NCI-H1417 treated with DMSO at 0.1 percent for 48 hours (cell line): ENCODE results near the gene SRRM2.

Experiments
- DNase-seq: peaks from one replicate; lab custom pipeline; 2025; lab: John Stamatoyannopoulos, UW

Gene SRRM2

GRCh38 chr16:2762711-2763110 is 10.3 kb downstream of the SRRM2 start:
- DNase-seq, result no peak

- DNase-seq, result no peak
These were observed 10.7 kb downstream of the SRRM2 start for GRCh38 chr16:2763173-2763572.

- DNase-seq, result no peak
These were observed 12.3 kb downstream of the SRRM2 start for GRCh38 chr16:2764718-2765117.

- DNase-seq, result no peak
These were observed 13.3 kb downstream of the SRRM2 start for GRCh38 chr16:2765462-2766404.

GRCh38 chr16:2766430-2767139 is 14.1 kb downstream of the SRRM2 start:
- no peak for DNase-seq

GRCh38 chr16:2767140-2767731 is 14.8 kb downstream of the SRRM2 start:
- DNase-seq, result no peak

DNA sequence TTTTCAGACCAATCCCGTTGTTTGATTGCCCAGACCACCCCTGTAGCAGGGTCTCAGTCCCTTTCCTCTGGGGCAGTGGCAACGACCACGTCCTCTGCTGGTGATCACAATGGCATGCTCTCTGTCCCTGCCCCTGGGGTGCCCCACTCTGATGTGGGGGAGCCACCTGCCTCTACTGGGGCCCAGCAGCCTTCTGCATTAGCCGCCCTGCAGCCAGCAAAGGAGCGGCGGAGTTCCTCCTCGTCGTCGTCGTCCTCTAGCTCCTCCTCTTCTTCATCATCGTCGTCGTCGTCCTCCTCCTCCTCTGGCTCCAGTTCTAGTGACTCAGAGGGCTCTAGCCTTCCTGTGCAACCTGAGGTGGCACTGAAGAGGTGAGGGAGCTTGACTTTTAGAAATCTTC is 15.5 kb downstream of the SRRM2 start:
- DNase-seq, result no peak

GRCh38 chr16:2768403-2769089 is 16.1 kb downstream of the SRRM2 start:
- DNase-seq, result no peak

DNA sequence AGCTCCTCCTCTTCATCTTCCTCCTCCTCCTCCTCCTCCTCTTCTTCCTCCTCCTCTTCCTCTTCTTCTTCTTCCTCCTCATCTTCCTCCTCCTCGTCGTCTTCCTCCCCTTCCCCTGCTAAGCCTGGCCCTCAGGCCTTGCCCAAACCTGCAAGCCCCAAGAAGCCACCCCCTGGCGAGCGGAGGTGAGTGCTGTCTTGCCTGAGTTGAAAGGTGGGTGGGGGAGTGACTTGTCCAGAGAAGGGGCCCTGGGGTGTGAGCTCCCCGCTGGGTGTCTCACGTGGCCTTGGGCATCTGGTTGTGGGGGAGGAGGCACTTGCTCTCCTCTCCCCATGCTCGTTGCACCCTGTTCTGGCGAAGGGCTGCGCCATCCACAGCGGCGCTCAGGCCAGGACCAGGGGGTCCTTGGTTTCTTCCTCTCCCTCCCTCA is 16.7 kb downstream of the SRRM2 start:
- DNase-seq, result no peak

DNA sequence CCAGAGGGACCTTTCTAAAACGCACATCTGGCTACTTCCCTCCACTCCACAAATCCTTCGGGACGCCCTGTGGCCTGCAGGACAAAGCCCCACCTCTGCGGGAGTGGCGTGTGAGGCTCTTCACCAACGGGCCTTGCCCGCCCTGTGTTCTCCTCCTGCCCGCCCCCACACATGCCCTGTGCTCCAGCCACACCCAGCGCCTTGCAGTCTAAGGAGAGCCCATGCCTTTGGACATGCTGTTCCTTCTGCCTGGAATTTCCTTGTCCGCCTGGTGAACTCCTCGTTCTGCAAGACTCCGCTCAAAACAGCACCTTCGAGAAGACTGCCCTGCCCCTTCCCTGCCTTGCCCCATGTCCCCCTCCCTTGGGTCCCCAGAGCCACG is 17.2 kb downstream of the SRRM2 start:
- DNase-seq, result no peak

GRCh38 chr16:2770057-2770951 is 17.9 kb downstream of the SRRM2 start:
- no peak for DNase-seq

- DNase-seq, result no peak
These were observed 19.3 kb downstream of the SRRM2 start for GRCh38 chr16:2771496-2772402.

DNA sequence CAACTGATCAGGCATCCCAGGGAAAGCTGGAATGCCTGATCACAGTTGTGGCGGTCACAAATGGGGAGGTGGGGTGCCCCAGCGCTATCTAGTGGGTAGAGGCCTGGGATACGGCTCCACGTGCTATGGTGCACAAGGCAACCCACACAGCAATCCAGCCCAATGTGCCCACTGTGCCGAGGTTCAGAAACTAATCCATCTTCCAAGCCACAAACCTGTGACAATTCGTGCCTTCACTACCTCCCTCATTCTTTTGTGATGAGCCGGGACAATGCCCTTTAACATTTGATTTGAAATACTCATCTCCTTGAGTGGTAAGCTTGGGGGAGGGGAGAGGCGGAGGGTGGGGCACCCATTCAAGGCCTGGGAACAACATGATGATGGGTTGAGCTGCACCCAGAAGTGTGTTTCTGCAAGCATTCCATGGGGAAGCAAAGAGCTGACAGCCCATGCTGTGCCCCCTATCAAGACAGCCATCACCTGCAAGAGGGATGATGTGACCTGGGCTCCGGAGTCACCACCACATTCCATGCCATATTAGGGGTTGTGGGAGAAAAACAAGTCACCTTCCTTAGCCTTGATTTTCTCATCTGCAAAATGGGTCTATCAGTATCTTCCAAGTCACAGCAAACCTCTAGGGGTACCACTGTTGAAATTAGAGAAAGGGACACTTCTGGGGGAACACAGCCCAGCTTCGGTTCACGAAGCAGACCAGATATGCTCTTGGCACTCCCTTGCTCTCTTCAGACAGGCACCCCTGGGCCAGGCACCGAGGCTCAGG is 20.9 kb downstream of the SRRM2 start:
- no peak for DNase-seq

DNA sequence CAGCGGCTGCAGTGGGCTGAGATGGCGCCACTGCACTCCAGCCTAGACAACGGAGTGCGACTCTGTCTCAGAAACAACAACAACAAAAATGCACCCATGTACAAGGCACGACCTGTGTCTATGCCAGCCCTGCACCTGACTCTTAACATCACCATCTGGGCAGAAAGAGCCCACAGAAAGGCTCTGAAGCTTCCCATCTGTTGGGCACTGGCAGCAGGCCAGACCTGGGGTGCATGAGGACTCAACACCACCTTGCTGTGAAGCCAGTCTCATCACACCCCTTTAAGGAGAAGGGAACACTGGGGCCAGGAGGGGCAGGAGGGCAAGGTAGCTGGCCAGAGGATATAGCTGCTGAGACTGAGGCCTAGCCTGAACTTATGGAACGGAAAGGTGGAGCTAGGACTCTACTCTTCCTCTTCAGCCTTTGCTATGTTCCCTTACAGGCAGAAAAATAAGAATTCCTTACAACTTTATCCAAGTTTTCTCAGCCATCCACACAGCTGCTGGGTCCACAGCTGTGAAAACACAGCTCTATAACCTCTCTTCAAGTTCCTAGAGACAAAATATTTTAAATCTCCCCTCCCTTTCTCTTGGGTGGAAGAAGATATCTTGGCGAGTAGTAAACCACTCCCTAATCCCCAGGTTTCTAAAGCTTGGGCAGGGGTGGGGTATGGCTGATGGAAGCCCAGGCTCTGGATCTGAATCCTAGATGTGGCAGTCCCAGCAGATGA is 21.9 kb downstream of the SRRM2 start:
- DNase-seq, result no peak

DNA sequence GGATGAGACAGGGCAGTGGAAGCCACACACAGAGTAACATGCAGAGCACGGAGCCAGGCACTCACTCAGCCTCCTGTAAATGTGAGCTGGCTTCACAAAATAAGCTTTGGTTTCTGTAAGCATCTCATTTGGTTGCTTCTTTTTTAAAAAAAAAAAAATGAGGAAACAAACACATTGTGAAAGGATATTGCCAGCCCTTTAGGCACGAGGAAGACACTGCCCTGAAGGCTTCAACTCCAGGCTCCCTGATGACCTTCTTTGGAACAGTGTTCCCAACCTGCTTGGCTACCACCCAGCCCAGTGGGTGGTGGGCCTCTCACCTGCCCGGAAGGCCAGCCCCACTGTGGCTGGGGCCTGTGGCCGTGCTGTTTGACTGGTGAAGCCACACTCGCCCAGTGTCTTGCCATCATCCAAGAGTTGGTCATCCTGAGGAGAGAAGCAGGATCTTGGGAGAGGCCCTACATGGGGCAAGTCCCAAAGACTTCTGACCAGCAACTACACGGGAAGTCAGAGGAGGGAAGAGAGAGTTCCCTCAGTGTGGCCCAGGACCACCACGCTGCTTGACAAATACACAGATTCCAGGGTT is 22.8 kb downstream of the SRRM2 start:
- DNase-seq, result no peak

DNA sequence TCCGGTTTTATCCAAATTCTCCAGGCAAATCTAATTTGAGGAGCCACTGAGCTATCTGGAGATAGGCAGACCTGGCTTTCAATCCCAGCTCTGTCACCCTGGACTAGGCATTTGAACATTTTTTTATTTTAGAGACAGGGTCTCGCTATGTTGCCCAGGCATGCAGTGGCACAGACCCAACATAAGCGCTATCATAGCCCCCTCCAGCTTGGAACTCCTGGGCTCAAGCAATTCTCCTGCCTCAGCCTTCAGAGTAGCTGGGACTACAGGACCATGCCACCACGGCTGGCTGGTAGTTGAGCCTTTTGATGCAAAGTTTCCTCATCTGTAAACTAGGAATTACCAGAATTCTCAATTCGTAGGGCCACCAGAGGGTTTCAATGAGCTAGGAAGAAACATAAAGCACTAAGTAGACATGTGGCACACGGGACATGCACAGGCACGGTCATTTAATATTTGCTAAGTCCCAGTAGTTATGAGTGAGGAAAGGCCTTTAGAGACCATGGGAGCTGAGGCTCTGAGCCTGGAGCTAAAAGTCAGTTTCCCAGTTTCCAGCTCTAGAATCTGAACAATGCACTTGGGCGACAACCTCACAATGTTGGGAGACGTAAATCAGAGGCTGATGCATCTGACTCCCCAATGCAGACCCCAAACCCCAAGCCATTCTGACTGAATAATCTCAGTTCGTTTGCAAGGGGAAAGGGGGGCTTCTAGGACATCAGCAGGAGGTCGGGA is 23.5 kb downstream of the SRRM2 start:
- DNase-seq, result no peak

- DNase-seq, result no peak
These were observed 24.2 kb downstream of the SRRM2 start for GRCh38 chr16:2776500-2777139.
